ENCODE results near the gene RAB34.

DNA sequence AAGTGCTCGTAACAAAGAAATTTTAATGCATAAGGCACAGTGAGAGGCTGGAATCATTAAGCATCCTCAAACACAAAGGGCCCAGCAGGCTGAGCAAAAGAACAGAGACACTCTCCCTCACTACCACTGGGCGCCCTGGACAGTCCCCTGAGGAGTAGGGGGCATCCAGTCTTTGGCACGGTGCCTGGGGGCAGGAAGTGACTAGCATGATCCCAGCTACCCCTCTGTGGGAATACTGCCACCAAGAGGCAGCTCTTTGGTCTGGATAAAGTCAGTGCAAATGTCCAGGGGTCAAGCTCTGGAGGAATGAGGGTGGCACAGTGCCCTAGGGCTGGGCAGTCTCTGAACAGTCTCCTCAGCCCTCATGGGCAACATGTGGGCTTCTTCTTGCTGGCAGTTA lies 3.4 kb downstream of the RAB34 start:
- TF ChIP-seq ZNF776 (tag by site-specific recombination; IDR thresholded peaks at IDR 0.05; ENCODE audit: borderline replicate concordance) (no peak), ZNF239 (tag by site-specific recombination; IDR thresholded peaks at IDR 0.05) (no peak), ZBTB21 (tag by site-specific recombination; IDR thresholded peaks at IDR 0.05) (no peak), ZSCAN16 (tag by site-specific recombination; IDR thresholded peaks at IDR 0.05) (no peak), ZNF10 (tag by site-specific recombination; IDR thresholded peaks at IDR 0.05) (no peak)
- TF ChIP-seq, protein P1, sequence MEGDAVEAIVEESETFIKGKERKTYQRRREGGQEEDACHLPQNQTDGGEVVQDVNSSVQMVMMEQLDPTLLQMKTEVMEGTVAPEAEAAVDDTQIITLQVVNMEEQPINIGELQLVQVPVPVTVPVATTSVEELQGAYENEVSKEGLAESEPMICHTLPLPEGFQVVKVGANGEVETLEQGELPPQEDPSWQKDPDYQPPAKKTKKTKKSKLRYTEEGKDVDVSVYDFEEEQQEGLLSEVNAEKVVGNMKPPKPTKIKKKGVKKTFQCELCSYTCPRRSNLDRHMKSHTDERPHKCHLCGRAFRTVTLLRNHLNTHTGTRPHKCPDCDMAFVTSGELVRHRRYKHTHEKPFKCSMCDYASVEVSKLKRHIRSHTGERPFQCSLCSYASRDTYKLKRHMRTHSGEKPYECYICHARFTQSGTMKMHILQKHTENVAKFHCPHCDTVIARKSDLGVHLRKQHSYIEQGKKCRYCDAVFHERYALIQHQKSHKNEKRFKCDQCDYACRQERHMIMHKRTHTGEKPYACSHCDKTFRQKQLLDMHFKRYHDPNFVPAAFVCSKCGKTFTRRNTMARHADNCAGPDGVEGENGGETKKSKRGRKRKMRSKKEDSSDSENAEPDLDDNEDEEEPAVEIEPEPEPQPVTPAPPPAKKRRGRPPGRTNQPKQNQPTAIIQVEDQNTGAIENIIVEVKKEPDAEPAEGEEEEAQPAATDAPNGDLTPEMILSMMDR (tag by site-specific recombination; IDR thresholded peaks at IDR 0.05): peak; percentile 10; the same call in 1 of the 2 replicates
- TF ChIP-seq, protein P2, sequence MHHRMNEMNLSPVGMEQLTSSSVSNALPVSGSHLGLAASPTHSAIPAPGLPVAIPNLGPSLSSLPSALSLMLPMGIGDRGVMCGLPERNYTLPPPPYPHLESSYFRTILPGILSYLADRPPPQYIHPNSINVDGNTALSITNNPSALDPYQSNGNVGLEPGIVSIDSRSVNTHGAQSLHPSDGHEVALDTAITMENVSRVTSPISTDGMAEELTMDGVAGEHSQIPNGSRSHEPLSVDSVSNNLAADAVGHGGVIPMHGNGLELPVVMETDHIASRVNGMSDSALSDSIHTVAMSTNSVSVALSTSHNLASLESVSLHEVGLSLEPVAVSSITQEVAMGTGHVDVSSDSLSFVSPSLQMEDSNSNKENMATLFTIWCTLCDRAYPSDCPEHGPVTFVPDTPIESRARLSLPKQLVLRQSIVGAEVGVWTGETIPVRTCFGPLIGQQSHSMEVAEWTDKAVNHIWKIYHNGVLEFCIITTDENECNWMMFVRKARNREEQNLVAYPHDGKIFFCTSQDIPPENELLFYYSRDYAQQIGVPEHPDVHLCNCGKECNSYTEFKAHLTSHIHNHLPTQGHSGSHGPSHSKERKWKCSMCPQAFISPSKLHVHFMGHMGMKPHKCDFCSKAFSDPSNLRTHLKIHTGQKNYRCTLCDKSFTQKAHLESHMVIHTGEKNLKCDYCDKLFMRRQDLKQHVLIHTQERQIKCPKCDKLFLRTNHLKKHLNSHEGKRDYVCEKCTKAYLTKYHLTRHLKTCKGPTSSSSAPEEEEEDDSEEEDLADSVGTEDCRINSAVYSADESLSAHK (tag by site-specific recombination; IDR thresholded peaks at IDR 0.05): no peak
- TF ChIP-seq, protein P3, sequence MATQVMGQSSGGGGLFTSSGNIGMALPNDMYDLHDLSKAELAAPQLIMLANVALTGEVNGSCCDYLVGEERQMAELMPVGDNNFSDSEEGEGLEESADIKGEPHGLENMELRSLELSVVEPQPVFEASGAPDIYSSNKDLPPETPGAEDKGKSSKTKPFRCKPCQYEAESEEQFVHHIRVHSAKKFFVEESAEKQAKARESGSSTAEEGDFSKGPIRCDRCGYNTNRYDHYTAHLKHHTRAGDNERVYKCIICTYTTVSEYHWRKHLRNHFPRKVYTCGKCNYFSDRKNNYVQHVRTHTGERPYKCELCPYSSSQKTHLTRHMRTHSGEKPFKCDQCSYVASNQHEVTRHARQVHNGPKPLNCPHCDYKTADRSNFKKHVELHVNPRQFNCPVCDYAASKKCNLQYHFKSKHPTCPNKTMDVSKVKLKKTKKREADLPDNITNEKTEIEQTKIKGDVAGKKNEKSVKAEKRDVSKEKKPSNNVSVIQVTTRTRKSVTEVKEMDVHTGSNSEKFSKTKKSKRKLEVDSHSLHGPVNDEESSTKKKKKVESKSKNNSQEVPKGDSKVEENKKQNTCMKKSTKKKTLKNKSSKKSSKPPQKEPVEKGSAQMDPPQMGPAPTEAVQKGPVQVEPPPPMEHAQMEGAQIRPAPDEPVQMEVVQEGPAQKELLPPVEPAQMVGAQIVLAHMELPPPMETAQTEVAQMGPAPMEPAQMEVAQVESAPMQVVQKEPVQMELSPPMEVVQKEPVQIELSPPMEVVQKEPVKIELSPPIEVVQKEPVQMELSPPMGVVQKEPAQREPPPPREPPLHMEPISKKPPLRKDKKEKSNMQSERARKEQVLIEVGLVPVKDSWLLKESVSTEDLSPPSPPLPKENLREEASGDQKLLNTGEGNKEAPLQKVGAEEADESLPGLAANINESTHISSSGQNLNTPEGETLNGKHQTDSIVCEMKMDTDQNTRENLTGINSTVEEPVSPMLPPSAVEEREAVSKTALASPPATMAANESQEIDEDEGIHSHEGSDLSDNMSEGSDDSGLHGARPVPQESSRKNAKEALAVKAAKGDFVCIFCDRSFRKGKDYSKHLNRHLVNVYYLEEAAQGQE (tag by site-specific recombination; IDR thresholded peaks at IDR 0.05): no peak

All from HEK293 (cell line).